Ishikawa (cell line): ENCODE results near the gene POLE4.
A peak's percentile ranks its signal among the peaks of the same experiment; 100 is the strongest.

ENCODE experiments used
- CEBPB ChIP-seq: IDR thresholded peaks from 2 replicates; pipeline ENCODE4 v1.6.1; 2012
- CREB1 ChIP-seq: IDR thresholded peaks from 2 replicates; pipeline ENCODE4 v1.6.1; 2012; ENCODE audit warnings: low read depth
- EGR1 ChIP-seq: IDR thresholded peaks from 2 replicates; pipeline ENCODE4 v1.6.1; 2012
- EP300 ChIP-seq: IDR thresholded peaks from 2 replicates; pipeline ENCODE4 v1.6.1; 2012; ENCODE audit warnings: borderline replicate concordance
- FOXM1 ChIP-seq: IDR thresholded peaks from 2 replicates; pipeline ENCODE4 v1.6.1; 2012; ENCODE audit warnings: low read depth, borderline replicate concordance
- NFIC ChIP-seq: IDR thresholded peaks from 2 replicates; pipeline ENCODE4 v1.6.1; 2012
- RAD21 ChIP-seq: IDR thresholded peaks from 2 replicates; pipeline ENCODE4 v1.6.1; 2012; ENCODE audit warnings: low read depth
- REST ChIP-seq: IDR thresholded peaks from 2 replicates; pipeline ENCODE4 v1.6.1; 2012; ENCODE audit warnings: low read depth, mild to moderate bottlenecking
- TAF1 ChIP-seq: IDR thresholded peaks from 2 replicates; pipeline ENCODE4 v1.6.1; 2012; ENCODE audit warnings: low read depth, mild to moderate bottlenecking
- TCF12 ChIP-seq: IDR thresholded peaks from 2 replicates; pipeline ENCODE4 v1.6.1; 2012; ENCODE audit warnings: low read depth
- TEAD4 ChIP-seq: IDR thresholded peaks from 2 replicates; pipeline ENCODE4 v1.6.1; 2012
- YY1 ChIP-seq: IDR thresholded peaks from 2 replicates; pipeline ENCODE4 v1.6.1; 2012; ENCODE audit warnings: low read depth
- ZBTB7A ChIP-seq: IDR thresholded peaks from 2 replicates; pipeline ENCODE4 v1.6.1; 2012; ENCODE audit warnings: low read depth
- TF ChIP-seq, protein P1 (sequence below): IDR thresholded peaks from 2 replicates; pipeline ENCODE4 v1.6.1; 2012
- TF ChIP-seq, protein P2 (sequence below): IDR thresholded peaks from 2 replicates; pipeline ENCODE4 v1.6.1; 2012

POLE4 gene

GRCh38 chr2:74915743-74916142, 42.7 kb upstream of the POLE4 start:
- TF ChIP-seq REST (no peak), EP300 (no peak), CREB1 (no peak), TAF1 (no peak), CEBPB (no peak), NFIC (no peak), ZBTB7A (no peak), YY1 (no peak), TEAD4 (no peak), FOXM1 (no peak), EGR1 (no peak)
- TF ChIP-seq, protein P1, sequence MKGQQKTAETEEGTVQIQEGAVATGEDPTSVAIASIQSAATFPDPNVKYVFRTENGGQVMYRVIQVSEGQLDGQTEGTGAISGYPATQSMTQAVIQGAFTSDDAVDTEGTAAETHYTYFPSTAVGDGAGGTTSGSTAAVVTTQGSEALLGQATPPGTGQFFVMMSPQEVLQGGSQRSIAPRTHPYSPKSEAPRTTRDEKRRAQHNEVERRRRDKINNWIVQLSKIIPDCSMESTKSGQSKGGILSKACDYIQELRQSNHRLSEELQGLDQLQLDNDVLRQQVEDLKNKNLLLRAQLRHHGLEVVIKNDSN: no peak
- TF ChIP-seq, protein P2, sequence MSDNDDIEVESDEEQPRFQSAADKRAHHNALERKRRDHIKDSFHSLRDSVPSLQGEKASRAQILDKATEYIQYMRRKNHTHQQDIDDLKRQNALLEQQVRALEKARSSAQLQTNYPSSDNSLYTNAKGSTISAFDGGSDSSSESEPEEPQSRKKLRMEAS: no peak

- TF ChIP-seq EP300: no peak
- TF ChIP-seq, protein P2: no peak
Measured at GRCh38 chr2:74916394-74916793, 42.0 kb upstream of the POLE4 start.

DNA sequence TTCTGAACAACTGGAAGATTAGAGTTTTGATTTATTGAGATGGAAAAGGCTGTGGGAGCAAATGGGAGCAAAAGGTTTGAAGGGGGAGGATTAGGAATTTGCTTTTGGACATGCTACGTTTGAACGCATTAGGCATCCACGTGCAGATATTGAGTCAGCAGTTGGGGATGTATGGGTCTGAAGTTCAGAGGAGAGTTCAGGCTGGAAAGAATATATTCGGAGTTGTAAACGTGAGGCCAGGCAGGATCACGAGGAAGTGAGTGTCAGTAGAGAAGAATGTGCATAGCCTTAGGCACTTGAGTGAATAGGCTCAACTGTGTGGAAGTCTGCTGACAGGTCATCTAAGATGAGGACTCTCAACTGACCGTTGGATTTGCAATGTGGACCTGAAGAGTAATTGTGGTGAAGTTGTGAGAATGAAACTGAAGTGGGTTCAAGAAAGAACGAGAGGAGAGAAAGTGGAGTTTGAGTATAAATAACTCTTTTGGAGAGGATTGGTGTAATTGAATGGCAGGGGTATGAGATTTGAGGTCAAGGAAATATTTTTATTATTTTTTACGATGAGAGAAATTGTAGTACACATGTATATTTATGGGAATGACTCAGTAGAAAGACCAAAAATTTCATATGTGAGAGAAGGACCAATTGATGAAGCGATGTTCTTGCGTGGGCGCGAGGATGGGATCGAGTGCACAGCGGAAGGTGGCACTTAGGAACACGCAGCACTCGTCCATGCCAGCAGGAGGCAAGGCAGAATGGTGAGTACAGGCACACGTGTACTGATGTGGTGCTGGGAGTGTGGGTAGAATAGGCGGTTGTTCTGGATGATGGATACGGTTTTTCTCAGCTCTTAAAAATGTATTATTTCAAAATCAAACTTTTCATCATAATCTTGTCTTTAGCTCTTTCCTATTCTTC, 40.5 kb upstream of the POLE4 start:
- TF ChIP-seq EGR1 (no peak), RAD21 (no peak), ZBTB7A (no peak)
- TF ChIP-seq, protein P2: no peak

DNA sequence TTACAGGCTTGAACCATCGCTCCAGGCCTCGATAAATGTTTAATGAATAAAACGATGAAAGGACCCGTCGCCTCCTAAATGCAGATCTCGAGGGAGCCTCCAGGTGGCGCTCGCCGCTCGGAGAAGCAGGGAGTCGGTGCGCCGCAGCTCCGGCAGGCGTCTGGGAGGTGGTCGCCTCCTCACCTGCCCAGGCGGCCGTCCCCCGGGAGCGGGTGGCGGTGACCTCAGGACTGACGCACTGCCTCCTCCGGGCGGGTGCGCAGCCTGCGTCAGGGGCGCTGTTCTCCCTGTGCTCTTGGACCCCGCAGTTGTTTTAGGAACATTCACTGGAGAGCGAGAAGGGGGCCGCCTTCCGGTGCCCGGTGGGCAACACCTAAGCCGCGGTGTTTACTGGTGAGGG, 38.6 kb upstream of the POLE4 start:
- TF ChIP-seq FOXM1: no peak
- peak; percentile 88 for TF ChIP-seq RAD21
- TF ChIP-seq ZBTB7A: peak; percentile 90

GRCh38 chr2:74921236-74921736, 37.2 kb upstream of the POLE4 start:
- TF ChIP-seq RAD21 (no peak), TEAD4 (no peak), TAF1 (no peak), REST (no peak), EGR1 (no peak), ZBTB7A (no peak), TCF12 (no peak), NFIC (no peak), CREB1 (no peak), CEBPB (no peak), EP300 (no peak), FOXM1 (no peak), YY1 (no peak)
- TF ChIP-seq, protein P2: no peak
- TF ChIP-seq, protein P1: no peak

GRCh38 chr2:74922592-74923227, 35.7 kb upstream of the POLE4 start:
- TF ChIP-seq, protein P1: no peak
- TF ChIP-seq EP300: no peak
- no peak for TF ChIP-seq ZBTB7A
- TF ChIP-seq RAD21: no peak
- TF ChIP-seq NFIC: no peak
- TF ChIP-seq, protein P2: no peak
- no peak for TF ChIP-seq EGR1
- TF ChIP-seq TCF12: no peak
- TF ChIP-seq FOXM1: no peak
- TF ChIP-seq TAF1: no peak
- TF ChIP-seq TEAD4: no peak
- no peak for TF ChIP-seq CEBPB
- TF ChIP-seq YY1: no peak
- no peak for TF ChIP-seq REST
